Progenitor cell of endocrine pancreas (in vitro differentiated cells): Measurements from ENCODE around the gene SH3PXD2A. TPM values are rescaled to one million over a fixed set of nuclear protein-coding genes. Genes with fewer than 3 reads are reported as not detected.
"Not testable (repeated sequence)": the region's sequence is repeated elsewhere in the genome, so short reads cannot be mapped to it uniquely, and the experiment has no call there.

Experiments used
- DNase-seq: peaks from one replicate; pipeline ENCODE4 v3.0.0; 2021; ENCODE audit warnings: low spot score; ENCODE audit not compliant: unreplicated experiment
- H3K27ac Mint-ChIP-seq: 2 replicates; pipeline ENCODE4 v1.8.0; 2021; ENCODE audit warnings: mild to moderate bottlenecking, moderate library complexity, mixed read lengths
- H3K27me3 Mint-ChIP-seq: 2 replicates; pipeline ENCODE4 v1.8.0; 2021; ENCODE audit warnings: mixed read lengths
- H3K36me3 Mint-ChIP-seq: 2 replicates; pipeline ENCODE4 v1.8.0; 2022; ENCODE audit warnings: mixed read lengths; ENCODE audit not compliant: insufficient read depth
- H3K4me1 Mint-ChIP-seq: 2 replicates; pipeline ENCODE4 v1.8.0; 2021; ENCODE audit warnings: low read depth, mixed read lengths
- H3K4me3 Mint-ChIP-seq: 2 replicates; pipeline ENCODE4 v1.8.0; 2021; ENCODE audit warnings: low read depth, mild to moderate bottlenecking, moderate library complexity, mixed read lengths
- H3K9me3 Mint-ChIP-seq: 2 replicates; pipeline ENCODE4 v1.8.0; 2021; ENCODE audit warnings: low read depth, mixed read lengths
- total RNA-seq: library from RNA; stranded (reverse); gene quantifications from 2 replicates; pipeline ENCODE4 v1.2.1, GENCODE V29; 2021
- TF ChIP-seq, protein P1 (sequence below): fragments of 200-600 bp; sonication (generic); IDR thresholded peaks from one replicate; pipeline ENCODE4 v1.5.0; 2021; ENCODE audit warnings: antibody characterized with exemption, mild to moderate bottlenecking; ENCODE audit not compliant: unreplicated experiment

SH3PXD2A gene
- total RNA-seq, 1 donor from 2014 or later, result 28.0 TPM

- Mint-ChIP-seq H3K27me3 (no peaks in the 10 kb centered on the region), H3K4me3 (no peak overlapping the region), H3K4me1 (no peaks in the 10 kb centered on the region), H3K27ac (peak overlapping the region; percentile 38), H3K36me3 (peaks cover 22% of the 10 kb centered on the region), H3K9me3 (no peaks in the 10 kb centered on the region)
- TF ChIP-seq, protein P1, sequence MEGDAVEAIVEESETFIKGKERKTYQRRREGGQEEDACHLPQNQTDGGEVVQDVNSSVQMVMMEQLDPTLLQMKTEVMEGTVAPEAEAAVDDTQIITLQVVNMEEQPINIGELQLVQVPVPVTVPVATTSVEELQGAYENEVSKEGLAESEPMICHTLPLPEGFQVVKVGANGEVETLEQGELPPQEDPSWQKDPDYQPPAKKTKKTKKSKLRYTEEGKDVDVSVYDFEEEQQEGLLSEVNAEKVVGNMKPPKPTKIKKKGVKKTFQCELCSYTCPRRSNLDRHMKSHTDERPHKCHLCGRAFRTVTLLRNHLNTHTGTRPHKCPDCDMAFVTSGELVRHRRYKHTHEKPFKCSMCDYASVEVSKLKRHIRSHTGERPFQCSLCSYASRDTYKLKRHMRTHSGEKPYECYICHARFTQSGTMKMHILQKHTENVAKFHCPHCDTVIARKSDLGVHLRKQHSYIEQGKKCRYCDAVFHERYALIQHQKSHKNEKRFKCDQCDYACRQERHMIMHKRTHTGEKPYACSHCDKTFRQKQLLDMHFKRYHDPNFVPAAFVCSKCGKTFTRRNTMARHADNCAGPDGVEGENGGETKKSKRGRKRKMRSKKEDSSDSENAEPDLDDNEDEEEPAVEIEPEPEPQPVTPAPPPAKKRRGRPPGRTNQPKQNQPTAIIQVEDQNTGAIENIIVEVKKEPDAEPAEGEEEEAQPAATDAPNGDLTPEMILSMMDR, result no peak
- DNase-seq, result no peak
Measured at GRCh38 chr10:103610921-103611511, 244.4 kb downstream of the SH3PXD2A start.

GRCh38 chr10:103610083-103610472 lies 245.3 kb downstream of the SH3PXD2A start:
- DNase-seq, result no peak
- TF ChIP-seq, protein P1, result no peak
- Mint-ChIP-seq H3K27me3 (no peaks in the 10 kb centered on the region), H3K4me1 (no peaks in the 10 kb centered on the region), H3K4me3 (no peak overlapping the region), H3K36me3 (peaks cover 27% of the 10 kb centered on the region), H3K27ac (no peak overlapping the region), H3K9me3 (no peaks in the 10 kb centered on the region)

- H3K27me3 Mint-ChIP-seq, result no peaks in the 10 kb centered on the region
- no peak for DNase-seq
- TF ChIP-seq, protein P1, result no peak
- H3K4me3 Mint-ChIP-seq, result no peak overlapping the region
- H3K36me3 Mint-ChIP-seq, result peaks cover 30% of the 10 kb centered on the region
- no peaks in the 10 kb centered on the region for H3K9me3 Mint-ChIP-seq
- no peaks in the 10 kb centered on the region for H3K4me1 Mint-ChIP-seq
- peak overlapping the region; percentile 51 for H3K27ac Mint-ChIP-seq
Measured at GRCh38 chr10:103609231-103610082, 245.9 kb downstream of the SH3PXD2A start.

- not testable (repeated sequence) for H3K9me3 Mint-ChIP-seq, H3K4me1 Mint-ChIP-seq, H3K4me3 Mint-ChIP-seq, DNase-seq, H3K27ac Mint-ChIP-seq, H3K27me3 Mint-ChIP-seq
- peaks cover 32% of the 10 kb centered on the region for H3K36me3 Mint-ChIP-seq
Measured at GRCh38 chr10:103608056-103608455, 247.3 kb downstream of the SH3PXD2A start.

DNA sequence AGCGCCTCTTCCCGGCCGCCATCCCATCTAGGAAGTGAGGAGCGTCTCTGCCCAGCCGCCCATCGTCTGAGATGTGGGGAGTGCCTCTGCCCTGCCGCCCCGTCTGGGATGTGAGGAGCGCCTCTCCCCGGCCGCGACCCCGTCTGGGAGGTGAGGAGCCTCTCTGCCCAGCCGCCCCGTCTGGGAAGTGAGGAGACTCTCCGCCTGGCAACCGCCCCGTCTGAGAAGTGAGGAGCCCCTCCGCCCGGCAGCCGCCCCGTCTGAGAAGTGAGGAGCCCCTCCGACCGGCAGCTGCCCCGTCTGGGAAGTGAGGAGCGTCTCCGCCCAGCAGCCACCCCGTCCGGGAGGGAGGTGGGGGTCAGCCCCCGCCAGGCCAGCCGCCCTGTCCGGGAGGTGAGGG lies 248.3 kb downstream of the SH3PXD2A start:
- not testable (repeated sequence) for H3K4me3 Mint-ChIP-seq, H3K27ac Mint-ChIP-seq
- H3K36me3 Mint-ChIP-seq, result peaks cover 39% of the 10 kb centered on the region

DNA sequence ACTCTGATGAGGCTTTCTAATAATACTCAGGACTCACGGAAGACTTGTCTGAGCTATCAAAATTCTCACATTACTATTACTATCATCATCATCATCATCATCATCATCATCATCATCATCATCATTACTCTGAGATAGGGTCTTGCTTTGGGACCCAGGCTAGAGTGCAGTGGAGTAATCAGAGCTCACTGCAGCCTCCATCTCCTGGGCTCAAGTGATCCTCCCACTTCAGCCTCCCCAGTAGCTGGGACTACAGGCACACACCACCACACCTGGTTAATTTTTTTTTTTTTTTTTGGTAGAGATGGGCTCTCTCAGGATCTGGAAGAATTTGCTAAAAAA lies 249.3 kb downstream of the SH3PXD2A start:
- H3K36me3 Mint-ChIP-seq, result peaks cover 39% of the 10 kb centered on the region
- not testable (repeated sequence) for DNase-seq, H3K4me3 Mint-ChIP-seq, H3K27me3 Mint-ChIP-seq, H3K4me1 Mint-ChIP-seq, H3K27ac Mint-ChIP-seq, H3K9me3 Mint-ChIP-seq

More for the DNA sequence above, 248.3 kb downstream of the SH3PXD2A start:
- not testable (repeated sequence) for H3K27me3 Mint-ChIP-seq, H3K9me3 Mint-ChIP-seq, DNase-seq, H3K4me1 Mint-ChIP-seq
